8988T (cell line): ENCODE measurements around the gene PARD3B.

Source experiments
- DNase-seq: peaks from one replicate; pipeline ENCODE4 v3.0.0; 2011

The PARD3B gene

DNA sequence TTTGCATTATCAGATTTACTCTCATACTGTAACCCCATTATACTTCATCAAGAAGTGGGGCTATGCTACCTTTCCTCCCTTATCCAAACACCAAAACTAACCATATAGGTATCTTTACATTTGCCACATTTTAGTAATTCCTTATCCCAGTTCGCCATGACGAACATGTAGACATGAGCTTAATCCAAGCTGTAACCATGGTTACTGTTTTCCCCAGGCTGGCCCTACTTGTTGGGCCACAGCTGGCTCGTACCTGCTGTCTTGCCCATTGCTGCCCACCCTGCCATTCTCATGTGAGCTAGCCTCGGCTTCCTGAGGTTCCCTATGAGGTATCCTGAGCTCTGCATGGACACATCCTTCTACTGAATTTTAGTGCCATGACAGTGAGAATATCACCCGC, 117.7 kb downstream of the PARD3B start:
- DNase-seq, result no peak

DNA sequence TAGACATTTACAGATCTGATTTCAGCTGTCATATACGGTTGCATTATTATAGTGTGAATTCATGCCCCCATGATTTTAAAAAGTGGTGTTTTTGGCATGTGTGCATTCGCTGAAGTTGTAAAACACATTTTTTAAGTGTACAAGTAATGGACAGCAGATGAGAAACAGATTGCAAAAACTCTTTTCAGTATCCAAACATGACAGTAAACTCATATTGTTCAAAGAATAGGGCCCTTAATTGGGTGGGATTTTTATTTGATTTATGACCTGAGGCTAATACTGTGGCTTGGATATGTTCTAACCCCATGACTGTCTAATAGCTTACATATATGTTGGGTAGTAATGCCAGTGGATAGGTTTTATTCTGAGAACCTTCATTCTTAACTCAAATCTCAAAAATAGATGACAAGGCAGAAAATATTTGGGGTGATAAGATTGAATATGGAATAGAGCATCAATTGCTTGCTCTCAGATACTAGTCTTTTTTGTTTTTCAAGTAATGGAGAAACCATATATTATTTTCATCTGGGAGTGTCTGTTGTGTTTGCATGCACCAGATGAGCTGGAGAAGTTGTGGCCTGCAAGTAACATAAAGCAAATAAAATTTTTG, 118.6 kb downstream of the PARD3B start:
- no peak for DNase-seq

DNA sequence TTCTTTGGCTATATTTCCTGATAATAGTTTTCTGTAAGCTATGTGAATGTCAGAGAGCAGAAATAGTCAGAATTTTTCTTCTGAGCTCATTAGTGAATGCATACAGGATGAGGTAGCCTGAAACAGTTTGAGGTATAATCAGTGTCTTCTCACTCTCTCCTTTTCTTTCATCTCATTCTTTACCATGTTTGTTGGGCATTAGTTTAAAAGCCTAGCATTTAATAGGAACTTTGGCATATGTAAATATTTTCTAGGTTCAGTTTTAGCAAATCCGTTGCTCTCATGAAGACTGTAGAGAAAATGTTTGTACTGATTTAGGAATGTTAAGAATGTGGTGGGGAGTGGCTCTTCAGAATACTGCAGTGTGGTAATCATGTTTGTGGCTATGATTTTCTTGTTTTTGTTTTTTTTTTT, 119.4 kb downstream of the PARD3B start:
- DNase-seq, result no peak

- no peak for DNase-seq
Measured at GRCh38 chr2:204665207-204665606, 119.9 kb downstream of the PARD3B start.

- DNase-seq, result no peak
Measured at GRCh38 chr2:204665771-204666170, 120.5 kb downstream of the PARD3B start.

- no peak for DNase-seq
Measured at GRCh38 chr2:204667990-204668389, 122.7 kb downstream of the PARD3B start.

DNA sequence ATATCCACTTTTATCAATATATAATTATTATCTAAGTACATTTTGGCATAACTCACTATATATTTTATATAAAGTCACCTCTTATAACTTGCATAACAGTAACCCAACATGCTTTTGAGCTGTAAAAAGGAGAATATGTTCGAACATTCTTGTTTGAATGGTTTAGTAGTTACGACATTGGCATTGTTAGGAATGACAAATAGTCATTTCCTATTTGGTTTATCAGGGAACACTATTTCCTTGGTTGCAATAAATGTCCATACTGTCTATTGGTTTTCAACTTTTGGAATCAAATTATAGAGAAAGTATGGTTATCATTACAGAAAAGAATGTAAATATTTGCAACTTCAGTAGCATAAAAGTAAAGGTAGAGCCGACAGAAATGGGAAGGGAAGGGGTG, 124.1 kb downstream of the PARD3B start:
- DNase-seq, result no peak

- DNase-seq, result no peak
Measured at GRCh38 chr2:204670124-204670523, 124.8 kb downstream of the PARD3B start.

GRCh38 chr2:204670756-204671155, 125.5 kb downstream of the PARD3B start:
- no peak for DNase-seq

GRCh38 chr2:204672772-204673171, 127.5 kb downstream of the PARD3B start:
- DNase-seq, result no peak

DNA sequence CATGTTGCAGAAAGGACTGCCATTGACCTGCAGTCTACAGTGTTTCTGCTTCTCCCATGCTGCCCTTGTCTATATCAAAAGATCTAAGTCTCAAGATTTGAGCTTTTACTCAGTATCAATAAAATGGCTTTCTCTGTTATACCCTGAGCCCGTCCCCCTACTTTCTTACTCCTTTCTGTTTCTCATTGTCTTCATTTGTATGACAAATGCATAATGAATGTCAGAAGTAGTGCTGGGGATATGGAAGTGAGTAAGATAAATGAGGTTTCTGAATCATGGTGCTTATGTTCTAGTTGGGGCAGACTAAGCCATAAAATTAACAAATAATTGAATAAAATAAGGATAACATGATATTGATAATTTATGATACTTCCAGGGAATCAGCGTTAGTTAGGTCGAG, 128.6 kb downstream of the PARD3B start:
- no peak for DNase-seq

DNA sequence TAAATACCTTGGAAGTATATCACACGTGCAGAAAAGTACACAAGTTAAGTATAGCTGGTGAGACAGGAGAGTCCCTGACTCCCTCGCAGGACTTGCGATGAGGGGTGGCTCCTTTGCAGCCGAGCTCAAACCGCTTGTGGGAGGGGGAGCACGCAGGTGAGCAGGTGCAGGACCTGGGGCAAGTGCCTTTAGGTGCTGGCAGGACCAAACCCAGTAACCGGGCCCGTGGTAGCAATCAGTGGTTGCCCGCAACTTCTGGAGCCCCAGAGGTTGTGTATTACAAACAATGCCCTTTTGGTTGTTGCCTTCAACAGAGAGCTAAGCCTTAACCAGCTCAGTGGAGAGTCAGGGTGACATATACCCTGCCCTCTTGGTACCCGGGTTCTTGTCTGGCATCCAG, 132.8 kb downstream of the PARD3B start:
- no peak for DNase-seq

DNA sequence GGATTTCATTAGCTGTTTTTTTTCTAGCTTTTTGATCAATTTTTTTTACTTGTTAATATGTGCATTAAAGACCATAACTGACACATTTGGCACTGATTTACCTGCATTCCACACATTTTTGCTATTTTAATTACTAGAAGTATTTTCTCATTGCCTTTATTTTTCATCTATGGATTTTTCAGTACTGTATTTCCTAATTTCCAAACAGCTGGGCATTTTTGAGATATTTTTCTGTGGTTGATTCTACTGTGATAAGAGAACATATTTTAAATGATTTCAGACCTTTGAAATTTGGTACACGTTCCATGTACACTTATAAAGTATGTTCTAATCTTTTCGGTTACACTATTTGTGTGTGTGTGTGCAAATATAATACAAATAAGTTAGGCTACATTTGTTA, 135.3 kb downstream of the PARD3B start:
- no peak for DNase-seq

DNA sequence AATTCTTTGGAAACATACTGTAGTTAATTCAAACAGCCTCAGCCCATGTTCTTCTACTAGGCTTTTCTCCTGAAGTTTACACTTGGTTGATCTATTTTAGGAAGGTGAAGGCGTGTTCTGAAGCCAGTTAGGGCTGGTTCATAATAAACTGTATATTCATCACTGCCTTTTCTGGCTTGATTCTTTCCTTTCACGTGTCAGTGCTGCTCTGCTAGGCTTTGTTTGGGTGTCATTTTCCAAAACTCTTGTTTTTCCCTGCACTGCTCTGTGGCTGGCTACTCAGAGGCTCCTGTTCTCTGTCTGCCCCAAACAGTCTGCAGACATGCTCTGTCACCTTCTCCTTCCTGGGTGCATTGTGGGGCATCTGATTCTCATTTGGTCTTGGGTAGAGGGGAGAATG, 136.1 kb downstream of the PARD3B start:
- DNase-seq, result no peak

DNA sequence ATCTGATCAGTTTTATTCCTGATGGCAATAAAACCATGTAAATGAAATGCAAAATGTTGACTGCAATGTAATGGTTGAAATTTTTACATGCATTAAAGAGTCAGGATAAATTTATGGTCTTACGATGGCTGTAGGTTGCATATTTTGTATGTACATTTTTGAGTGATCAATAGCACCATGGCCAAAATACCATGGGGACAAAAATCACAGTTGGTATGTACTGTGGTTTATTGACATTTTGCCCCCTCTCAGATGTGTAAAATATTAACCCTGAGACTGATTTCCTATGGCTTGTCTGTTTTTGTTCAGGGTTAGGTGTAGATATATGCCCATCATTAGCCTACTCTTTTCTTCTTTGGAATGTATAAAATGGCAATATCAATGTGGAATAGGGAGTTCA, 138.1 kb downstream of the PARD3B start:
- no peak for DNase-seq

DNA sequence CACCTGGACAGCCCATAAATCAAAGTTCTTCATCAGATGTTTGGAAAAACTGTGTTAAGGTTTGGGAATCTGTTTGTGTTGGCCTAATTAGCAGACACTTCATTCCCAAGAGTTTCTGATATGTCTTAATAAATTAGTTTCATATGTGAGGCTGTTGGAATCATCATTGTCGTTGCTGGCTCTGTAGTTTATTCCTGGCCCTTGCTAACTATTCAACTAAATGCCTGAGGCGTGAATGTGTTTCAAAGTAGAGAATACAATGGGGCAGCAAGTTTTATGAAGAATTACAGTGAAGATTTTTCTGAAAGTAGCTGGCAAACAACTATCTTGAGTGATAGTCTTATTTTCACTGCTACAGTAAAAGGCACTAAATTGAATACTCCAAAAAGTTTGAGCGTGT, 141.1 kb downstream of the PARD3B start:
- no peak for DNase-seq

- DNase-seq, result no peak
Measured at GRCh38 chr2:204687776-204688175, 142.5 kb downstream of the PARD3B start.

DNA sequence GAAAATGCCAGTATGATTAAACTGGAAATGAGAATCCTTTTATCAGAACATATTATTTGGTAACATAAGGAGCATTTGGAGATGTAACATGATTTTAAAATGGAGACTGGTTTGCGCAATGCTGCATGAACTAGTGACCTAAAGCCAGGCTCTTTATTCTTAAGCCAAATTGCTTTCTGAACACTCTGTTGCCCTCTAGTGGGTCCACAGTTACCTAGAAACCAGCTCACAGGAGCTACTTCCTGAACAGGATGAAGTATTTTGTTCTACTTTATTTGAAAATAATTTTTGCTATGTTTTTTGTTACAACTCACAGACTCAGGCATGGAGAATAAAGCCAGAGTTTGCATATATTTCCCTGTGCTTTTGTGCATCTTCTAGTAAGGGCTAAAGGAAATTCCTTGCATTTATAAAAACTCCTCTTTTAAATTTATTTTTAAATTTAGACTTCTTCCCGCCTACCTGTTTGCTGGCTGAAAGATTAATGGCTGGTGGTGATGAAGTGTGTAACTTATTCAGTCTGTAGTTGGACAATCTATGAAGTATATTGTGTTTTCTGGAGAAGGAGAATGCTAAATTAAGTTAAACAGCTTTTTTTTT, 146.7 kb downstream of the PARD3B start:
- DNase-seq, result no peak

- no peak for DNase-seq
Measured at GRCh38 chr2:204692790-204693189, 147.5 kb downstream of the PARD3B start.

DNA sequence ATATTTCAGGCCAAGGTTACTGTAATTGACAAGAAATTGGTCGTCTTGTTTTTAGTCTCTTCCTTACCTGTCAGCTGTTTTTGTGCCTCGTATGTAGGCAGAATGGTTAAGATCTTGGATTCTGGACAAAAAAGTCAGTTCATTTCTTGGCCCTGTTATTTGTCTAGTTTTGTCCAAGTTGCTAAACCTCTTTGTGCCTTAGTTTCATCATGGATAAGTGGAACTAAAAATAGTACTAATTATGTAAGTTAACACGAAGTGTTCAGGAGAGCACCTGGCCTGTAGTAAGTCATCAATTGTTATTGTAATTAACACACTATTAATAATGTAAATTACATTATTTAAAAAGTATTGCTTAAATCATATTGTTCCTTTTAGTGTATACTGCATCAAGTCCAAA, 148.0 kb downstream of the PARD3B start:
- no peak for DNase-seq

GRCh38 chr2:204695506-204695905, 150.2 kb downstream of the PARD3B start:
- no peak for DNase-seq

DNA sequence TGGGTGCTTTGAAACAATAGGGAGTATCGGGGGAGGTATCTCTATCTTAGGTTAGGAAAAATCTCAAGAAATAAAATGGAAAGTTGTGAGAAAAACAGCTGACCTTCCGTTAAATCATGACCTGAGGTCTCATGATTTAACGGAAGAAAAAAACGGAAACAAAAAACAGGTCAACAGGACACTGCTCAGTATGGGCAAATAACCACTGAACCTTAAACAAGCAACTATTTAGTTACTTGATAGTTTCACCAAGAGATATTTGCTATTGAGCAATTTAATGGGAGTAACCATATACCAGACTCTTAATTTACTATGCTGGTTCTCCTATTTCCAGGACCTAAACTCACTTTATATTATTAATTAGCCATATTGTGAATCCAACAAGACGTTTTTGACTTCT, 150.8 kb downstream of the PARD3B start:
- DNase-seq, result no peak

GRCh38 chr2:204705243-204705932, 160.1 kb downstream of the PARD3B start:
- DNase-seq, result no peak

GRCh38 chr2:204706939-204707338, 161.7 kb downstream of the PARD3B start:
- DNase-seq, result no peak

DNA sequence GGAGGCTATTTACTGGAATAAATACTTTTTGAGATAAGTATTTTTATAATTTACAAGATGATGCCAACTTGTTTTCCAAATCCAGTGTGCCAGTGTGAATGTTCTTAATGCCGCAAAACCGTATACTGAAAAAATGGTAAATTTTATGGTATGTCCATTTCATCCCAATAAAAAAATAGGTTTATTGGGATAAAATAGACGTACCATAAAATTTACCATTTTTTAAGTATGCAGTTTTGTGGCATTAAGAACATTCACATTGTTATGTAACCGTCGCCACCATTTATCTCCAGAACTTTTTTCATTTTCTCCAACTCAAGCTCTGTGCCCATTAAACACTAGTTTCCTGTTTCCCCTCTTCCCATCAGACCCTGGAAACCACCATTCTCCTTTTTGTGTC, 167.9 kb downstream of the PARD3B start:
- DNase-seq, result no peak
